GM18873 (cell line): ENCODE measurements around the gene ADGRG2.
"Not testable (repeated sequence)": the region's sequence is repeated elsewhere in the genome, so short reads cannot be mapped to it uniquely, and the experiment has no call there.

Experiments used
- ATAC-seq: cut with Tn5 transposase; IDR thresholded peaks from one replicate; pipeline ENCODE4 v1.9.1; 2021; ENCODE audit warnings: mild to moderate bottlenecking, moderate library complexity, moderate number of reproducible peaks; ENCODE audit not compliant: unreplicated experiment, low FRiP score

Gene ADGRG2

GRCh38 chrX:19086102-19086772 lies 36.0 kb downstream of the ADGRG2 start:
- no peak for ATAC-seq

- ATAC-seq: no peak
Observed at GRCh38 chrX:19085666-19086065, 36.6 kb downstream of the ADGRG2 start.

DNA sequence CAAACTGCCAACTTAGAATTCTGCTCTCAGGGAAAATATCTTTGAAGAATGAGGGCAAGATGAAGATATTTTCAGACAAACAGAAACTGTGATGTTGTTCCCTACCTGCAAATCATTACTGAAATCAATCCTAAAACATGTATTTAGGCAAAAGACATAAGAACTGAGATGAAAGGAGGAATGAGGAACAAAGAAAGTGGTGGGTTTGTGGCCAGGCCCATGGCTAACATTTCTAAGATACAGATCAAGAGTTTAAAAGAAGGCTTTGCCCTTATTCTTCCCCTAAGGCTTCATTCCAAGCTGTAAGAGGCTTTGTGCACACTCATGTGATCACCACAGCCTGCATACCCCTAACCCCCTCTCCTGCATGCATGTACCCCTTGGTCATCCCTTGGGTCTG lies 46.5 kb downstream of the ADGRG2 start:
- ATAC-seq: no peak

DNA sequence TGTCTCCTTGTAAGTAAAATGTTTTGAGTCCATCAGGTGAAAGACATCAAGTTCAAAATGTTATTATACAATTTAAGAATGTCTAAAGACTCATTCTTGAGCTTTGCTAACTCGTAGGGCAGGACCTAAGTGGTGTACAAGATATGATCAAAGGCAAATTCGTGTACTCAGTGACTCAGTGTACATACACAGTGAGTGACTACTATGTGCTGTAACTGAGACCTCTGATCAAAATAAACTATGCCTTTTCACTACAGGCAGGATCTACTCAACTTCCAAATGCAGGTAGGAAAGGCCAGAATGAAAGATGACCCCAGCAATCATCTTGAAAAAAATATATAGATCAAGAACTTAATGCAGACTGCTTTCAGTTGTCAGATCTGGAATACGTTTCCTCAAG lies 49.9 kb downstream of the ADGRG2 start:
- no peak for ATAC-seq

GRCh38 chrX:19070555-19070994 lies 51.7 kb downstream of the ADGRG2 start:
- ATAC-seq: no peak

- ATAC-seq: not testable (repeated sequence)
Observed at GRCh38 chrX:19066987-19067386, 55.3 kb downstream of the ADGRG2 start.

GRCh38 chrX:19065535-19065934 lies 56.7 kb downstream of the ADGRG2 start:
- ATAC-seq: no peak

DNA sequence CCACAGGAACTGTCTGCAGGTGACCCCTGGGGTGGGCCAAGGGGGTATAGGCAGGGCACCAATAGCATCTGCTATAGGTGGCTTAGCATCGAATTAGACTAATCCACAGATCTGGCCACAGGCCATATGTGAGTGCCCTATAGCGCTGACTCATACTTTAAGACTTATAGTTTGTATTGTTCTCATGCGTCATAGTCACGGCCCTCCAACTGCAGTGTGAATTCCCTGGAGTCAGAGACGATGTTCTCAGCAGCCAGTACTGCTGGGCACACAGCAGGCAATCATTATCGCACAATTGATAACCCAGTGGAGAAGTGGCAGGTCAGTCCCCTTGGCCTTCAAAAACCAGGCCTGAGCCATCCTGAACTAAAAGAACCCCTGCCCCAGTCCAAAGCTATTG lies 58.1 kb downstream of the ADGRG2 start:
- ATAC-seq: no peak

DNA sequence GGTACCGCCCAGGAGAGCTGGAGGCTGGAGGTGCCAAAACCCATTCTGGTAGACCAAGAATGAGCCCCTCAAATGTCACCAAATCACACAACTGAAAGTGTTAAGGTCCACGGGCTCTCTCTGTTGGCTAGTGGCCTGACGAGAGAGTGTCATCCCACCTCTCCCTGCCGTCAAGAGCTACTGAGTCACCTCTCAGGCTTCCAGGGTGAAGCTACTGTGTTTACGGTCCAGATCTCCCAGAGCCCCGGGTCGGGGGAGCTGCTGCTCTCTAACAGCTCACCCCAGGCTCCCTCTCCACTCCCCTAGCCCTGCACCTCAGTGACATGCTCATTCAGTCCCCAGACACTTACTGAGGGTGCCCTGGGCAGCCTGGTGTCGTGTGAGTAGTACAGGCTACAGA lies 59.2 kb downstream of the ADGRG2 start:
- ATAC-seq: no peak

DNA sequence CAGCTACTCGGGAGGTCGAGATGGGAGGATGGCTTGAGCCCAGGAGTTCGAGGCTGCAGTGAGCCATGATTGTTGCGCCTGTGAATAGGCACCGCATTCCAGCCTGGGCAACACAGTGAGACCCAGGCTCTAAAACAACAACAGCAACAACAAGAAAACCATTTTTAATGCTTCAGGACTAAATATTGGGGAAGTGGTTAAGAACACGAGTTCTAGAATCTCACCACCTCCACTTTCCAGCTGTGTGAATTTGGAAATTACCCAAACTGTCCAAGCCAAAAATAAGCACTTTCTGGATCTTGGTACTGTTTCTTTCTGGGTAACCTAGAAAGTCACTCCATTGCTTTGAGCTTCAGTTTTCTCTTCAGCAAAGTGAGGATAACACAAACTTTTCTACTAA lies 63.2 kb downstream of the ADGRG2 start:
- no peak for ATAC-seq

DNA sequence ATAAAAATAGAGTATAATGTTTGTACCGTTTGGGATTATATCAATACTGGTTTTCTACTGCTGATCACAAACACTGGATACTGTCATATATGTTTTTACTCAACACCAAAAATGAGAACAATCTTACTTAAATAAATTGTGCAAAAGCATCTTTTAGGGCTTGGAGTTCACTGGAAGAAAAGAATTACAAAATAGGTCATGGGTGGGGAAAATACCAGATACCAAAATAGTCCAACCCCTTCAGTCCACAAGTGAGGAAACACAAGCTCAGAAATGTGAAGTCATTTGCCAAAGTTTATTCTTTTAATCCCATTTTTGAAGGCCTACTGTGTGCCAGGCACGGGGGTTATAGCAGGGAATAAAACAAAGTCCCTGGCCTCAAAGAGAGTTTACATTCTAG lies 64.4 kb downstream of the ADGRG2 start:
- ATAC-seq: no peak

DNA sequence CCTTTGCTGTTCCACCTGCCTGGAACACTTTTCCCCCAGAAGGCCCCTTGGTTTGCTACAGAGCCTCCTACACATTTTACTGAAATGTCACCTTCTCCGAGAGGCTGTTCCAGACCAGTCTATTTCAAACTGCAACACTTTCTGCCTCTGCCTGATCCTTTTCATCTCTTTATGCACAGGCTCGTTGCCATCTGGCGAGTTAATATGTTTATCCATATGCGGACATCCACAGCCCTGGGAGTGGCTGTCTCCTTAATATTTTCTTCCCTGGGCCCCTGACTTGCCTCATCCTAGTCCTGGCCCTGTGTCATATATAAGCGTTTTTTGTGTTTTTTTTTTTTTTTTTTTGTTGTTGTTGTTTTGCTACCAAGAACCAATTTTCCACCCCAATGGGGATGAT lies 73.2 kb downstream of the ADGRG2 start:
- no peak for ATAC-seq

- no peak for ATAC-seq
Observed at GRCh38 chrX:19046343-19047215, 75.7 kb downstream of the ADGRG2 start.

- ATAC-seq: no peak
Observed at GRCh38 chrX:19040373-19040772, 81.9 kb downstream of the ADGRG2 start.

DNA sequence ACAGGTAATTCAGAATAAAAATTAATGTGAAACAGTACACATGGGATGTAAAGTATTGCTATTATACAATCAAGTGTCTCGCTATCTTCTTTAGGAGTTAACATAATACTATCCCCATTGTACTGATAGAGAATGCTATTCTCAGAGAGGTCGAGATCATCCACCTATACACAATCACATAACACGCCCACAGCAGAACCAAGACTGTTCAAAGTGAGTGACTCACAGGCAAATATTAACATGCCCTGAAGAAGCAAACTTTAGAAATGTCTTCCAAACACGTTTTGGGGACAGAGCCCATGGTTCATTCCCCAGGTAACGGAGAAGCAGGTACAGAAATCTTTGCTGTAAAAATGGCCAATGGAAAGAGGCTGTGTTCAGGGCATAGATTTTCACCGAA lies 88.2 kb downstream of the ADGRG2 start:
- ATAC-seq: no peak

DNA sequence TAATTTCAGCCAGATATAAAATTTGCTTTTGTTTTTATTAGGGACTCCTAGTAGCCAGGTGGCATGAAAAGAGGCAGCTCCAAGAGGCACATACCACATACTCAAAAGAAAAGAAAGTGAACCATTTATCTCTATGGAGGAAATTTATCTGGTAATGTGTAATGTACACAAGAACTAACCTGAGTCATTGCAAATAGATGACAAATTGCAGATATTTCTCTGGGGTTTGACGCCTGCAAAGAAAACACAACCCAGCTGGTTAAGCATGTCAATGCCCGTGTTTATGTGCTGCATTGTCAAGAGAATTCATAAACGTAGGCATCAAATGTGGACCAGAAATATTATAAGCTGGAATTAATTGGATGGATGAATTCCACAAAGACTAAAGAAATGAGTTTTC lies 91.5 kb downstream of the ADGRG2 start:
- no peak for ATAC-seq

GRCh38 chrX:19028560-19028959 lies 93.7 kb downstream of the ADGRG2 start:
- ATAC-seq: no peak

DNA sequence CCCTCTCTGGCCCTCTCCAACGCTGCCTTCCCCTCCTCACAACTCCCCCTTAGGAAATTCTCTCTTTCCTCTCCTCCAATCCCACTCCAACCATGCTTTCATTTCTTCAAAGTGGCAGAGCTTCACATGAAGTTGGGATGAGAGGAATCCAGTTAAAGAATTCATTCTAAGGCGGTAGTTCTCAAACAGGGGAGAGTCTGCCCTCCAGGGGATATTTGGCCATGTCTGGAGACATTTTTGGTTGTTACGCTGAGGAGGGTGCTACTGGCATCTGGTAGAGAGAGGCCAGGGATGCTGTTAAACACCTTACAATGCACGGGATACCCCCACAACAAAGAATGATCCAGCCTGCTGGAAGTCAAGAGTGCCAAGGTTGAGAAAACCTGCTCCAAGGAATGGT lies 97.9 kb downstream of the ADGRG2 start:
- ATAC-seq: no peak

DNA sequence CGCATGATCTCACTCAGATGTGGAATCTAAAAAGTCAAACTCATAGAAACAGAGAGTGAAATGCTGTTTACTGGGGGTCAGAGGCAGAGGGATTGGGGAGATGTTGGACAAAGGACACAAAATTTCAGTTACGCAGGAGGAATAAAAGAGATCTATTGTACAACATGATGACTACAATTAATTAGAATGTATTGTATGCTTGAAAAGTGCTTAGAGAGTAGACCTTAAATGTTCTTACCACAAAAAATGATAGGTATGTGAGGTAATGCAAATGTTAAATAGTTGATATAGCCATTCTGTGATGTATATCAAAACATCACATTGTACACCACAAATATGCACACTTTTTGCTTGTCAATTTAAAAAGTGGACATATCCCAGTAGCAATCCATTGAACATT lies 102.3 kb downstream of the ADGRG2 start:
- no peak for ATAC-seq

- ATAC-seq: no peak
Observed at GRCh38 chrX:19017271-19017670, 105.0 kb downstream of the ADGRG2 start.

DNA sequence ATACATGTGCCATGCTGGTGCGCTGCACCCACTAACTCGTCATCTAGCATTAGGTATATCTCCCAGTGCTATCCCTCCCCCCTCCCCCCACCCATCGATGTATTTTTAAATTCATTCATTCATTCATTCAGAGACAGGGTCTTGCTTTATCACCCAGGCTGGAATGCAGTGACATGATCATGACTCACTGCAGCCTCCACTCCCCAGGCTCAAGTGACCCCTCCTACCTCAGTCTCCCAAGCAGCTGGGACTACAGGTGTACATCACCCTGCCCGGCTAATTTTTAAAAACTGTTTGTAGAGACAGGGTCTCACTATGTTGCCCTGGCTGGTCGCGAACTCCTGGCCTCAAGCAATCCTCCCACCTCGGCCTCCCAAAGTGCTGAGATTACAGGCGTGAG lies 105.7 kb downstream of the ADGRG2 start:
- ATAC-seq: not testable (repeated sequence)

GRCh38 chrX:19007868-19008267 lies 114.4 kb downstream of the ADGRG2 start:
- ATAC-seq: no peak
